Measurements from ENCODE around the gene PIR.

DNA sequence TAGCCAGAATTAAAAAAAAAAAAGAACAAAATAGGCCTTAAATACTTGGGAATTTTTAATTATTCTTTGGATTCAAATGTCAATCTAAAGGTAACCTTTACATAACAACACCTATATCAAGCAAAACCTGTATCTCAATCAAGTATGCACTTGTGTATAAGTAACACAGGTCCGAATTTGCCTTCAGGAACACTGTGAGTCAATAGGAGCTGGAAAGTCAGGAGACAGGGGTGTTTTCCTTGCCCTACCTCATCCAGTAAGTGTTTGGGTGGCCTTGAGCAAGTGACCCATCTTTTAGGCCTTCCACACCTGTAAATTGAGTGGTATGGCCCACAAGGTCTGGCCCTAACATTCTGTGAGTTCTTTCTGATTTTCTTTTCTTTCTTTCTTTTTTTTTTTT lies 68.1 kb downstream of the PIR start:
- TF ChIP-seq, protein P1, sequence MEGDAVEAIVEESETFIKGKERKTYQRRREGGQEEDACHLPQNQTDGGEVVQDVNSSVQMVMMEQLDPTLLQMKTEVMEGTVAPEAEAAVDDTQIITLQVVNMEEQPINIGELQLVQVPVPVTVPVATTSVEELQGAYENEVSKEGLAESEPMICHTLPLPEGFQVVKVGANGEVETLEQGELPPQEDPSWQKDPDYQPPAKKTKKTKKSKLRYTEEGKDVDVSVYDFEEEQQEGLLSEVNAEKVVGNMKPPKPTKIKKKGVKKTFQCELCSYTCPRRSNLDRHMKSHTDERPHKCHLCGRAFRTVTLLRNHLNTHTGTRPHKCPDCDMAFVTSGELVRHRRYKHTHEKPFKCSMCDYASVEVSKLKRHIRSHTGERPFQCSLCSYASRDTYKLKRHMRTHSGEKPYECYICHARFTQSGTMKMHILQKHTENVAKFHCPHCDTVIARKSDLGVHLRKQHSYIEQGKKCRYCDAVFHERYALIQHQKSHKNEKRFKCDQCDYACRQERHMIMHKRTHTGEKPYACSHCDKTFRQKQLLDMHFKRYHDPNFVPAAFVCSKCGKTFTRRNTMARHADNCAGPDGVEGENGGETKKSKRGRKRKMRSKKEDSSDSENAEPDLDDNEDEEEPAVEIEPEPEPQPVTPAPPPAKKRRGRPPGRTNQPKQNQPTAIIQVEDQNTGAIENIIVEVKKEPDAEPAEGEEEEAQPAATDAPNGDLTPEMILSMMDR (IDR thresholded peaks at IDR 0.05): no peak
- TF ChIP-seq EZH2phosphoT487 (IDR thresholded peaks at IDR 0.05) (no peak), EZH2 (IDR thresholded peaks at IDR 0.05) (no peak)
